Activated CD8-positive, alpha-beta memory T cell treated with anti-CD3 and anti-CD28 coated beads, Interleukin-2, amount 50 U/mL, for 24 hours (primary cell): ENCODE data around the gene MAP3K6.

Source experiments
- DNase-seq: peaks from one replicate; pipeline ENCODE4 v3.0.0-alpha.2; 2020; ENCODE audit errors: extremely low read depth

Gene MAP3K6

GRCh38 chr1:27377760-27378495 lies 11.2 kb upstream of the MAP3K6 start:
- DNase-seq, result no peak

GRCh38 chr1:27374362-27375086 lies 7.8 kb upstream of the MAP3K6 start, which contains the start of gene FCN3:
TSS of gene FCN3 (minus strand) at chr1:27374824. CDS start at chr1:27374818, 6 bp downstream.
- no peak for DNase-seq

GRCh38 chr1:27372808-27373690 lies 6.3 kb upstream of the MAP3K6 start:
- no peak for DNase-seq

DNA sequence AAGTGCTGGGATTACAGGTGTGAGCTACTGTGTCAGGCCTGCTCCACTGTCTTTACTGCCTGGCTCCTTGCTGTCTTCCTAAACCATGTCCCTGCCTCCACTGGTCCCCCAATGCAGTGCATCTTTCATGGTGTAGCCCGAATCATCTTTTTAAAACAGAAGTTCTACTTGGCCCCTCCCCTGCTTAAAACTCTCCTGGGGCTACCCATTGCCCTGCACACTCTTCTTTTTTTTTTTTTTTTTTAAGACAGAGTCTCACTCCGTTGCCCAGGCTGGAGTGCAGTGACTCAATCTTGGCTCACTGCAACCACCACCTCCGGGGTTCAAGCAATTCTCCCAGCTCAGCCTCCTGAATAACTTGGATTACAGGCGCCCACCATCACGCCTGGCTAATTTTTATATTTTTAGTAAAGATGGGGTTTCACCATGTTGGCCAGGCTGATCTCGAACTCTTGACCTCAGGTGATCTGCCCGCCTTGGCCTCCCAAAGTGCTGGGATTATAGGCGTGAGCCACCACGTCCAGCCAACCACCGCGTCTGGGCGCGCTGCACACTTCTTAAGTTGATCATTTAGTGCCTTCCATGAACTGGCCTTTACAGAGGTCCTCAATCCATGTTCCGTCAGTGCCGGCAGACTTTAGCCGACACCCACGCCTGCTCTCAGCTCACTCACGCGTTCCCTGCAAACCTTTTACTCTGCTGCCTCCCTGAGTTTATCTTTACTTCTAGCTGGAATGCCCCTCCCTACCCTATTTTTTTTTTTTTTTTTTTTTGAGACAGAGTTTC lies 5.5 kb upstream of the MAP3K6 start:
- DNase-seq, result no peak

- DNase-seq, result no peak
These were observed 2.3 kb upstream of the MAP3K6 start for GRCh38 chr1:27368869-27369582.

GRCh38 chr1:27367160-27367650 lies 444 bp upstream of the MAP3K6 start:
- DNase-seq, result no peak

- peak; percentile 63 for DNase-seq
These were observed 699 bp downstream of the MAP3K6 start for GRCh38 chr1:27366113-27366410.

DNA sequence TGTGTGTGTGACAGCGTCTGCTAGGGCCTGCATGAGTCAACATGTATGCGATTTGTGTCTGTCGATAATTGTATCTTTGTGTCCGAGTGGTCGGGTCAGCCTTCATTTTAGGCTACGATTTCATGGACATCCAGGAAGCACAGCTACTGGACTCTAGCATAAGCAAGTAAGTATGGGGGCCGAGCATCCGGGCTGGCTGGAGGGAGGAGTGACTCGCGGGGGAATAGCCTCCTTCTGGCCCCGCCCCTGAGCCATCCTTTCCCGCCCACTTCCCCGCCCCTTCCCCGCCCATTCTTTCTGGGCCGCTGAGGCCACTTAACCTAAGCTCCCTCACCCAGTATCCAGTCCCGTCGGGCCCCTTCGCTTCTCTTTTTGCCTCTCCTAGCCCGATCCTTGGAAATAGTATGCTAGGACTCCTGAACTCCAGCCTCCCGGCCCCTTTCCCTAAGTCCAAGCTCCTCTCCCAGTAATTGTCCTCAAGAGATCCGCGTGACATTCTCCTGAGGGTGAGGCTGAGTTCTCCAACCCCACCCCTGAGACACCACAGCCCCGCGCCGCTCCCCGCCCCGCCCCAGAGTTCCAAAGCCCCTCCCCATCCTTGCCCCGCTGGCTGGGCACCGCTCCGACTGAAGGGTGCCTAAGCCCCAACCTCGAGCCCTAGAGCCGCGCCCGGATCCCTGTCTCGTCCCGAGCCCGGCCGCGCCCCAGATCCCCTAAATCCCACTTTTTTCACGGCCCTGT lies 1.2 kb downstream of the MAP3K6 start:
- peak; percentile 58 for DNase-seq

DNA sequence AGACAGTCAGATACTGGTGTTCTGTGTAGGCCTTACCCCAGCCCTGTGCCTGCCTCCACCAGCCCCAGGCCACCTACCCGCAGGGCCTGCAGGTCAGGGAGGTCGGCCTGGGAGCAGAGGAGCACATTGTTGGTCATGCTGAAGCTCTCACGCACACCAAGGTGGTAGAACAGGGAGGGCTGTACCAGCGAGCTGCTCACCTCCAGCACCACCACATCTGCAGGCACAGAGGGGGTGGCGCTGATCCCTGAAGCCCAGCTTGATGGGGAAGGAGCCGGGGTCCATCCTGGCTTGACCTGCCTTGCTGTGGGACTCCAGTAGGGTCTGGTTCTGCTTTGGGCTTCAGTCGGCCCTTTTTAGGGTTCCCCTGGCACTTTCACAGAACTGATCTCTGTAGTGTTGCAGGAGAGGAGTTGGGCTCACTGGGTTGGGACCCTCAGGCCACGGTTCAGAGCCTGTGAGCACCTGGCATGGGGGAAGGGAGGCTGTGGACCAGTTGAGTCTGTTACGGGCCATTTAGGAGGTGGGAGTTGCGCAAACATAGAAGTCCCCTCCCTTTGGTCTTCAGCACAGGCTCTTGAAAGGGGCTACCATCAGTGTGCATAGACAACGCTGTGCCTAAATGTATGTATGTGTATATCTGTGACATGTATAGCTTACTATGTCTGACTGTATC lies 1.9 kb downstream of the MAP3K6 start:
- no peak for DNase-seq

GRCh38 chr1:27363766-27364695 lies 2.7 kb downstream of the MAP3K6 start:
- no peak for DNase-seq

DNA sequence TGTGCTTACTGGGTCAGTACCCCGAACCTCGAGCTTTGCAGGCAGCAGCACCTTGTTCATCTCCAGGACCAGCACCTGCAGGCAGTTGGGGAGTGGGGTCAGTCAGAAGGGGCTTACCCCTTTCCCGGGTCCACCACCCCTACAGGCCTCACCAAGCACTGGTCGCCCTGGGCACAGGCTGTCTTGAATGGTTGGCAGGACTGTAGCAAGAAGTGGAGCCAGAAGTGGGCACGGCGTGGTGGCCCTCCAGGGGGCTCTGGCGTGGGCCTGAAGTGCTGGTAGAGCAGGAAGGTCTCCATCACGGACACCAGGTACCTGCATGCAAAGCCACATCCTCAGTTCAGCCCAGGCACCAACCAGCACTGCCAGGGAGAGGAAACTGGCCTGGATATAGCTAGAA lies 5.2 kb downstream of the MAP3K6 start:
- no peak for DNase-seq

GRCh38 chr1:27361044-27361402 lies 5.7 kb downstream of the MAP3K6 start:
- no peak for DNase-seq

- no peak for DNase-seq
These were observed 6.4 kb downstream of the MAP3K6 start for GRCh38 chr1:27360159-27361043.

- DNase-seq, result no peak
These were observed 7.0 kb downstream of the MAP3K6 start for GRCh38 chr1:27359822-27360158.

DNA sequence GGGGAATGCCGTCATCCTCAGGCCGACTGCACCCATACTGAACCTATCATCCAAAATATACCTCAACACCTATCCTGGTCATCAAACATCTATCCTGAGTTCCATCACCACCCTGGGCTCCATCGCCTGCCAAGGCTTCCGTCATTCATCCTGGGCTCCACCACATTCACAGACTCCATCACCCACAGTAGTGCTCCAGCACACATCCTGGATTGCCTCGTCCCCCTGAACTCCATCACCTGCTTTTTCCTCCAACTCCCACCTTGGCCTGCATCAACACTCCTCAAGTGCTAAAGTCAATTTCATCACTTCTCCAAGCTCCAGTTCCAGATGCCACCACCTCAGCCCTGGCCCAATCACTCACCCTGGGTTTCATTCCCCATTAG lies 7.8 kb downstream of the MAP3K6 start:
- DNase-seq, result no peak

DNA sequence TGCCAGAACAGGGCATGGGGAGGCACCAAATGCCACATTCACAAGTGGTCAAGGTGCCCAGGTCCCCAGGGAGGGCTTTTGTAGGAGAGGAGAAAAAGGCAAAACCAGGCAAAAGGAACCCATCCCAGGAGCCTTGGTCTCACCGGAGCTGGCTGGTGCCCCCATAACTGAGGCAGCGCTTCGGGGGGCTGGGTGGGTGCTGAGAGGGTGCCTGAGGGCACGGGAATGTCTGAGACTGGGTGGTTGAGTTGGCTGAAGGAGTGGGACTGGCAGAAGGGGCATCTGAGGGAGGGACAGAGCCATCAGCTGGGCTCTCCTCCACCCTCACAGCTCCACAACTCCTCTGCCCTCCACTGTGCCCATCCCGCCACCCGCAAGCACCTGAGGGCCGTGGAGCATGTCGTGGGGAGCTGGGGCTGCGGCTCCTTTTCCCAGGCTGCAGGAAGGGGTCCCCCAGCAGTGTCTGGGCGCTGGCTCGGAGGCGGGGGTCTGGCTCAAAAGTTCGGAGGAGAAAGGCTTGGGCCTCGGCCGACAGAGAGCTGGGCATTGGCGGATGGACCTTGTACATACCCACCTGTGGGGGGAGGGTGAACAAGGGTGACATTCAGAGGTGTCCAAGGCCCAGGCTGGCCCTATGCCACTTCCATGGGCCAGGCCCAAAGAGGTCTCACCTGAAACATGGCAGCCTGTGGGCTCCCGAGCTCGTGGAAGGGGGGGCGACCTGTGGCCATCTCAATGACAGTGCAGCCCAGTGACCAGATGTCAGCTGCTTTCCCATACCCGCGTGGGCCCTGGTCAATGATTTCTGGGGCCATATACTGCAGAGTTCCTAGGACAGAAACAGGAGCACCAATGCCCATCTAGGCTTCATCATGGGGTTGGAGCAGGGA lies 8.5 kb downstream of the MAP3K6 start:
- no peak for DNase-seq
